Panc1 (cell line): ENCODE measurements around the gene TIAM2.

Experiments
- POLR2AphosphoS5 ChIP-seq: IDR thresholded peaks from 2 replicates; pipeline ENCODE4 v1.6.1; 2012; ENCODE audit warnings: mild to moderate bottlenecking, low read depth, low read length, moderate library complexity
- SIN3A ChIP-seq: IDR thresholded peaks from 2 replicates; pipeline ENCODE4 v1.6.1; 2012; ENCODE audit warnings: low read depth, mild to moderate bottlenecking, low read length, moderate library complexity, borderline replicate concordance; ENCODE audit not compliant: insufficient read depth
- TCF7L2 ChIP-seq: IDR thresholded peaks from 2 replicates; pipeline ENCODE4 v1.6.1; 2011; ENCODE audit warnings: mild to moderate bottlenecking, low read depth, low read length, inconsistent platforms
- TF ChIP-seq, protein P1 (sequence below): fragments of 450-650 bp; IDR thresholded peaks from 2 replicates; pipeline ENCODE4 v1.5.1; 2017; ENCODE audit warnings: mild to moderate bottlenecking

DNA sequence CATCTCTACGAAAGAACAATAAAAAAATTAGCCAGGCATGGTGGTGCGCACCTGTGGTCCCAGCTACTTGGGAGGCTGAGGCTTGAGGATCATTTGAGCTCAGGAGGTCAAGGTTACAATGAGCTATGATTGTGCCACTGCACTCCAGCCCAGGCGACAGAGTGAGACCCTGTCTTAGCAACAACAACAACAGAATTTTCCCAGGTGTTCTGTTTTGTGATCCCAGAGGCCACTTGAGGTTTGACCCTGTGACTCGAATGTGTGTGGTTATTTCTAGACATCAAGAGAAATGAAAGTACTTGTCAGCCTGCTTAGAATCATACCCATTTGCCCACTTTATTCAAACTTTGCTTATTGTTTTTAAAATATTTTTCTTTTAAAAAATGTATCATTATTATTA lies 151.1 kb downstream of the TIAM2 start:
- TF ChIP-seq, protein P1, sequence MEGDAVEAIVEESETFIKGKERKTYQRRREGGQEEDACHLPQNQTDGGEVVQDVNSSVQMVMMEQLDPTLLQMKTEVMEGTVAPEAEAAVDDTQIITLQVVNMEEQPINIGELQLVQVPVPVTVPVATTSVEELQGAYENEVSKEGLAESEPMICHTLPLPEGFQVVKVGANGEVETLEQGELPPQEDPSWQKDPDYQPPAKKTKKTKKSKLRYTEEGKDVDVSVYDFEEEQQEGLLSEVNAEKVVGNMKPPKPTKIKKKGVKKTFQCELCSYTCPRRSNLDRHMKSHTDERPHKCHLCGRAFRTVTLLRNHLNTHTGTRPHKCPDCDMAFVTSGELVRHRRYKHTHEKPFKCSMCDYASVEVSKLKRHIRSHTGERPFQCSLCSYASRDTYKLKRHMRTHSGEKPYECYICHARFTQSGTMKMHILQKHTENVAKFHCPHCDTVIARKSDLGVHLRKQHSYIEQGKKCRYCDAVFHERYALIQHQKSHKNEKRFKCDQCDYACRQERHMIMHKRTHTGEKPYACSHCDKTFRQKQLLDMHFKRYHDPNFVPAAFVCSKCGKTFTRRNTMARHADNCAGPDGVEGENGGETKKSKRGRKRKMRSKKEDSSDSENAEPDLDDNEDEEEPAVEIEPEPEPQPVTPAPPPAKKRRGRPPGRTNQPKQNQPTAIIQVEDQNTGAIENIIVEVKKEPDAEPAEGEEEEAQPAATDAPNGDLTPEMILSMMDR, result no peak
- no peak for TF ChIP-seq SIN3A
- TF ChIP-seq TCF7L2, result no peak
- no peak for TF ChIP-seq POLR2AphosphoS5
